GM18870 (cell line): ENCODE data around the gene PSG7.
"Not testable (repeated sequence)": the region's sequence is repeated elsewhere in the genome, so short reads cannot be mapped to it uniquely, and the experiment has no call there.

ENCODE experiments used
- ATAC-seq: cut with Tn5 transposase; IDR thresholded peaks from one replicate; pipeline ENCODE4 v1.9.1; 2021; ENCODE audit warnings: moderate library complexity; ENCODE audit not compliant: unreplicated experiment

Gene PSG7

GRCh38 chr19:42916931-42917330 is 20.1 kb downstream of the PSG7 start:
- ATAC-seq, result not testable (repeated sequence)

DNA sequence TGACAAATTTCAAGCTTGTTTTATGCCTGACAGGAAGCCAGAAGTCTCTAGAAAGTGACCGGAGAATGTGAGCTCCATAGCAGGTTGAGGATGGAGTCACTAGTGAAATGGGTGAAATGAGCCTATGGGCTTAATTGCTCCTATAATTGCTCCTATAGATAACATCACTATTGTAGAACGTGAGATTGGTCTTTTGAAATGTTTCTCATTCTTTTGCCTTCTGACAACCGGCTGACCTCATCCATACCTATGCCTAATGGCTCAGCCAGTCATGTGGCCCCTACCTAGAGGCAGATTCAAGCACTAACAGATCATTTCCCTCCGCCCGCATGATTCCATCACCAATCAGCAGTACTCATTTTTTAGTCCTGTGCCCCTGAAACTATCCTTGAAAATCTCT is 23.5 kb downstream of the PSG7 start:
- ATAC-seq, result not testable (repeated sequence)

GRCh38 chr19:42912941-42913340 is 24.1 kb downstream of the PSG7 start:
- ATAC-seq, result not testable (repeated sequence)

DNA sequence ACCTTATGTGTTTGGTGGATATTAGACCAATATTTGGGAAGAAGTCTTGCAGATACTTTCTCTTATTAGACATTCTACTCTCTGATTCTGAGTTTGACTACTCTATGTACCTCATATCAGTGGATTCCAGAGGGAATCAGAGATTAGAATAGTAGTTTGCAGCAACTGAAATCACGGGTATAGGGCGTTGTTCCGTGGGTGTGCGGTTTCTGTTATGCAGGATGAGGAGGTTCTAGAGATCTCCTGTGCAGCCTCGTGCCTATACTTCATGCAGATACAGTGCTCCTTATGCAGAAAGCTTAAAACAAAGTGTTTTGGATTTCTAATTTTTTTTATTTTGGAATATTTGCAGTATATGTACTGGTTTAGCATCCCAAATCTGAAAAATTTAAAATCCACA is 25.3 kb downstream of the PSG7 start:
- ATAC-seq, result not testable (repeated sequence)

DNA sequence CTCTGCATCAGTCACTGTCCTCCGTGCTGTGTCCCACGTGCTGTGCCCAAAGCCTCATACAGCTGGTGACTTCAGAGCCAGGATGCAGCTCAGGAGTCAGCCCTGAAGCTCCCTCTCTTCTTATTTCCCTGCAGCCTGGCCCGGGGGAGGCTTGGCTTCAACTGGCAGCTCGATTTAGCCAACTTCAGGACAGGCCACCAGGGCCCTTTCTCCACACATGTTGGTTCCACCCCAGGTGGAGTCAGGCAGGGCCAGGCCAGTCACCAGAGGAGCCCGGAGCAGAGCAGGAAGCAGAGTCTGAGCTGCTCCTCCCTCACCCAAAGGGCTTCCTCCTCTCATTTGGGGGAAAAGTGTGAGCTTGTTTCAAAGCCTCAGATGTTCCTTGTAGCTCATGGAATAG is 30.8 kb downstream of the PSG7 start:
- ATAC-seq, result not testable (repeated sequence)

DNA sequence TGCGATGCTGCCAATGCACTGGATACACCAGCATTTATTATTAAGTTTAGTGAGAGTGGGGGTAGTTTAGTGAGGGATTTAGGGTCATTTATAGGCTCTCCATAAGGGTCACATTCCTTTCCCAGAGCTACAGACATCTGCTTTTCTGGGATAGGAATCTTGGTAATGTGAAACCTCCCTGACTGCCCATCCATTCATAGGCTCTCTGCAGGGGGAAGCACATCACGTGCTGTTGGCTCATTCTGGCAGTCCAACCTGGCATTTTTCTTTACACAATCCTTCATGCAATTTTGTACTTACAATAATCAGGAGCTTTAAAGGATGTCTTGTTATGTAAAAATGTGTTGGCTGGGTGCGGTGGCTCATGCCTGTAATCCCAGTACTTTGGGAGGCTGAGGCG is 36.4 kb downstream of the PSG7 start:
- not testable (repeated sequence) for ATAC-seq

GRCh38 chr19:42899674-42900073 is 37.3 kb downstream of the PSG7 start:
- not testable (repeated sequence) for ATAC-seq

DNA sequence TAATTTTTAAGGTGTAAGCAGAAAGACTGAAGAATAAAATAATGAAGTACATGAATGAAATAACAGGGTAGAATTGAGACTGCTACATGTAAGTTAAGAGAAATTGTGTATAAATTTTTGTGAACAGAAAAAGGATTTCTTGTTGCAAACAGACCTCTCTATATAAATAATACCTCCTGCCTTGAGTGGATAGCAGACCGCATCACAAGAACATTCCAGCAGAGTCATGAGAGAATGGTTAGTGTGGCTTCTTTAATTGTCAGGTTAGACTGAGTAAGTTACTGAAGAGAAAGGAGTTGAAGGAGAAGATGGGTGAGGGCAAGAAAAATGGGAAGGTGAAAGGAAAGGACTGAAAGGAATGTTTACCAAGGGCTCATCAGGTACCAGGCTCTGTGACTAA is 37.9 kb downstream of the PSG7 start:
- not testable (repeated sequence) for ATAC-seq

DNA sequence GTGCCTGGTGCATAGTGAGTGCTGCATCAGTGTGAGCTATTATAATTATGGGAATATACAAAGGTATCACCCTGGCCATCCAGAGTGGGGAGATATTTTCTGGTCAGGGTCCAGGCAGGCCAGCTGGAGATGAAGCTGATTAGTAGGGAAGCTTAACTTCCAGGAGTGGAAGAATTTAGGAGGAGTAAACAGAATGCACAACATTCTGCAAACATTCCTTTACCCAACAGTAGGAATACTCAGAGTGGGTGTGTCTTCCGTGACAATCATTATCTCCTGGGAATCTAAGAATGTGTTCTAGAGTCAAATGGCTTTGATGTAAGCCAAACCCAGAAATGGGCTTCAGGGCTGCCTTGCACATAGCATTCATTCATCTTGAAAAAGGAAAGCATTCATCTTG is 38.4 kb downstream of the PSG7 start:
- not testable (repeated sequence) for ATAC-seq

- ATAC-seq, result not testable (repeated sequence)
These were observed 39.3 kb downstream of the PSG7 start for GRCh38 chr19:42897729-42898128.

DNA sequence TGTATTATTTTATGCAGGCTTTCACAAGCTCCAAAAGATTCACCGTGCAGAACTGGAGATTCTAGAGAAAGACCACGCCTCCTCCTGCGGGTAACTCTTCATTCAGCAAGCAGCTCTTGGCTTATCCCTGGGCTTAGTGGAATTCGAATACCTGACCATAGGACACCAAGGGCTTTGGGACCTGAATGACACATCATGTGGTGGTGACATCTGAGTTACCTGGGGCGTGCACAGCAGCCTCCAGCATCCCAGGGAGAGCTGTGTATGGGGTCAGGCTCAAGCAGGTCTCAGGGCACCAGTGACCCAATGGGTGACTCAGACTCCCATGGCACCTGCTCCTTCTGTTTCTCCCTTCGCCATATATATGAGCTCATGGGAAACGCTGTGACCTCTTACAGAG is 46.6 kb downstream of the PSG7 start:
- ATAC-seq, result not testable (repeated sequence)

- not testable (repeated sequence) for ATAC-seq
These were observed 49.0 kb downstream of the PSG7 start for GRCh38 chr19:42887876-42888445.

DNA sequence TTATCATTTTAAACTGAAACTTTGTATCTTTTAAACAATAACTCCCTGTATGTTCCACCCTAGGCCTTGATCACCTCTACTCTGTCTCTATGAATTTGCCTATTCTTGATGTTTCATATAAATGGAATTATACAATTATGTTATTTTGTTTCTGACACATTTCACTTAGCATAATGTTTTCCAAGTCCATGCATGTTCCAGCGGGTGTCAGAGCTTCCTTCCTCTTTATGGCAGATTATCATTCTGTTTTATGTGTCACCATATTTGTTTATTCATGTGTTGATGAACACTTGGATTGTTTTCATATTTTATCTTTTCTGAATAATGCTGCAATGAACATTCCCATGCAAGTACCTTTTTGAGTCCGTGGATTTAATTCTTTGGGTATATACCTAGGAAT is 54.3 kb downstream of the PSG7 start:
- not testable (repeated sequence) for ATAC-seq

DNA sequence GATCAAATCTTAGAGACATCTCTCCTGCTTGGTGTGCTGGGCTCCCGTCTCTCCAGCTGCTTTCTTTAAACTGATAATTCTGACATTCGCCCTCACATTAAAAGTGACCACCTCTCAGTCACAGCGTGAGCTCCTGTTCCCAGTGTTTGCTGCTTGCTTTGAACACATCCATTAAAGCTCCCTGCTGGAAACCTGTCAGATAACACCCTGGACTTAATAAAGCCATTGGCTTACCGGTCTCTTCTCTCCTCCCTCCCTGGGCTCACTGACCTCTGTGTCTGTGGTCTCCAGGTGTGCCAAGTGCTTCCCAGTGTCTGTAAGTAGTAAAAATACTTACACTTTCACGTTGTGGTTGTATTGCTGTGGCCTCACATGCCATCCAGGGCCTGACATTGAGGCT is 55.0 kb downstream of the PSG7 start:
- ATAC-seq, result not testable (repeated sequence)

DNA sequence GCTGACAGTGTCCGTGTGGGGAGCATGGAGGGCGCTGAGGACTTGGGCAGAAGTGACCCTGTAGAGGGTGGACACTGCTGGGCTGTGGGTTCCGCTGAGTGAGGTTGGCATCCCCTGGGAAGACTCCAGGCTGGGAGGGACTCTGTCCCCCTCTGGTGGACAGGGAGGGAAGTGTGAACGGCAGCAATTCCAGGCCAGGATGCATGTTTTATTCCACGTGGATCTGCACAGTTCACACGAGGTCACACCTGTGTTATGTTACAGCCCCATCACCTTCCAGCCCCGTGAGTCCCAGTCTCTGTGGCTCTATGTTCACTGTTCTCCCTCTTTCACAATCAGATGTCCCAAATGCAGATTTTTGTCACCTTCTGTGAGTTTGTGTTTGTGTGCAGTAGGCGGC is 55.7 kb downstream of the PSG7 start:
- not testable (repeated sequence) for ATAC-seq

DNA sequence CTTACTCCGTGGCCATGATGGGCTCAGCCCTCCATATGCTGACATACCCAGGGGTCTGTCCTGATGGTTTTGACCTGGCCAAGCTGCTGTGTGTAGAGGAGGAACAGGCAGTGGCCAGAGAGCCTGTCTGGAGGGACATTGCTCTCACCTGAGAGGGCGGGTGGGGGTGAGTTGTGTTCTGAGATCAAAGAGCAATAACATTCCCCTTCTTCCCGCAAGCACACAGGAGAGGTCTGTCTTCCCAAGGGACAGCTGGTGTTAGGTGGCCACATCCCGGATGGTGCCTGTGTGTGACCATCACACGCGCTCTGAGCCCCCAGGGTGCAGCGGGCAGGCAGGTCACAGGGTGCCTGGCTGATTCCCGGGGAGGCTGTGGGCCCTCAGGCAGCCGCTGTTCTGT is 56.4 kb downstream of the PSG7 start:
- not testable (repeated sequence) for ATAC-seq

DNA sequence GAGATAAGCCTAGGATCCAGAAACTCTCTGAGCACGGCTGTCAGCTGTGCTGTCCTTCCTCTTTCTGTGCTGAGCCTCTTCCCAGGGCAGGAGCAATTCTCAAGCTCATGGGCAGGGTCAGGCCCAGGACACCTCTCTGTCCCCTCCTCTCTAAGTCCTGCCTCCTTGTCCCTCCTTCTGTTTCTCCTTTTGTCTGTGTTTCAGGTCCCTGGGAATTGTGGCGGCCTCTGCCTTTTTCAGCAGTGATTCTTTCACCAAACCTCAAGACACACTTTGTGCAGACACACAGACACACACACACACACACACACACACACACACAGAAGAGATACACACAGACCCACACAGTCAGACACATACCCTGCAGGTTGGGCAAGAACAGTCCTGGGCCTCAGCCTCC is 57.4 kb downstream of the PSG7 start, which contains the start of gene PSG1:
TSS of gene PSG1 (minus strand) at position 101 of the 400 bp plus-strand sequence. CDS start 132 bp downstream, outside the sequence.
- ATAC-seq, result no peak

GRCh38 chr19:42876596-42876995 is 60.4 kb downstream of the PSG7 start:
- not testable (repeated sequence) for ATAC-seq

GRCh38 chr19:42875881-42876280 is 61.1 kb downstream of the PSG7 start:
- not testable (repeated sequence) for ATAC-seq

- not testable (repeated sequence) for ATAC-seq
These were observed 61.9 kb downstream of the PSG7 start for GRCh38 chr19:42874901-42875813.

- ATAC-seq, result not testable (repeated sequence)
These were observed 62.9 kb downstream of the PSG7 start for GRCh38 chr19:42874136-42874535.
